ENCODE measurements around the gene FBXW11.

FBXW11 gene

GRCh38 chr5:171865471-171865870, 141.0 kb downstream of the FBXW11 start:
- DNase-seq (ENCODE audit: low spot score): no peak
- no peak for TF ChIP-seq CTCF (IDR thresholded peaks at IDR 0.05; ENCODE audit: extremely low read depth, missing control alignments)

- no peak for DNase-seq (ENCODE audit: low spot score)
- TF ChIP-seq CTCF (IDR thresholded peaks at IDR 0.05; ENCODE audit: extremely low read depth, missing control alignments): no peak
Measured at GRCh38 chr5:171863935-171864334, 142.5 kb downstream of the FBXW11 start.

- no peak for DNase-seq (ENCODE audit: low spot score)
- no peak for TF ChIP-seq CTCF (IDR thresholded peaks at IDR 0.05; ENCODE audit: extremely low read depth, missing control alignments)
Measured at GRCh38 chr5:171862624-171863023, 143.8 kb downstream of the FBXW11 start.

GRCh38 chr5:171861381-171861780, 145.1 kb downstream of the FBXW11 start:
- TF ChIP-seq CTCF (IDR thresholded peaks at IDR 0.05; ENCODE audit: extremely low read depth, missing control alignments): no peak
- no peak for DNase-seq (ENCODE audit: low spot score)

GRCh38 chr5:171858303-171858702, 148.1 kb downstream of the FBXW11 start:
- TF ChIP-seq CTCF (IDR thresholded peaks at IDR 0.05; ENCODE audit: extremely low read depth, missing control alignments): peak; percentile 37
- DNase-seq (ENCODE audit: low spot score): peak; percentile 27

- no peak for DNase-seq (ENCODE audit: low spot score)
- TF ChIP-seq CTCF (IDR thresholded peaks at IDR 0.05; ENCODE audit: extremely low read depth, missing control alignments): no peak
Measured at GRCh38 chr5:171857489-171857876, 149.0 kb downstream of the FBXW11 start.

- no peak for DNase-seq (ENCODE audit: low spot score)
- no peak for TF ChIP-seq CTCF (IDR thresholded peaks at IDR 0.05; ENCODE audit: extremely low read depth, missing control alignments)
Measured at GRCh38 chr5:171855798-171856763, 150.4 kb downstream of the FBXW11 start.
